Astrocyte (in vitro differentiated cells and primary cell): ENCODE results near the gene AQP6. TPM values are rescaled to one million over a fixed set of nuclear protein-coding genes. Genes with fewer than 3 reads are reported as not detected.

Source experiments
- DNase-seq: peaks from one replicate; pipeline ENCODE4 v3.0.0-alpha.2; 2010; ENCODE audit warnings: low read depth
- FAIRE-seq: peaks from 2 replicates; lab custom pipeline; 2011; peaks lifted over from hg19 to GRCh38; lab: Jason Lieb, UNC
- H2AFZ ChIP-seq: 2 replicates; pipeline ENCODE4 v1.6.0; 2012; ENCODE audit warnings: low read depth, low read length, inconsistent platforms
- H3K27ac ChIP-seq: 2 replicates; pipeline ENCODE4 v1.5.1; 2011; ENCODE audit warnings: low read depth, low read length, inconsistent platforms
- H3K27me3 ChIP-seq: 2 replicates; pipeline ENCODE4 v1.6.0; 2011; ENCODE audit warnings: low read length, inconsistent platforms; ENCODE audit not compliant: insufficient read depth
- H3K36me3 ChIP-seq: 2 replicates; pipeline ENCODE4 v1.5.1; 2011; ENCODE audit warnings: low read length, inconsistent platforms; ENCODE audit not compliant: insufficient read depth
- H3K4me1 ChIP-seq: 2 replicates; pipeline ENCODE4 v1.5.1; 2011; ENCODE audit warnings: low read length, inconsistent platforms; ENCODE audit not compliant: insufficient read depth
- H3K4me2 ChIP-seq: 2 replicates; pipeline ENCODE4 v1.6.0; 2012; ENCODE audit warnings: low read length, inconsistent platforms
- H3K4me3 ChIP-seq: 2 replicates; pipeline ENCODE4 v1.5.1; 2011; ENCODE audit warnings: low read depth, mild to moderate bottlenecking, low read length, inconsistent platforms; ENCODE audit not compliant: insufficient read depth
- H3K79me2 ChIP-seq: 2 replicates; pipeline ENCODE4 v1.6.0; 2012; ENCODE audit warnings: mild to moderate bottlenecking, low read length, inconsistent platforms; ENCODE audit not compliant: insufficient read depth
- H3K9ac ChIP-seq: 2 replicates; pipeline ENCODE4 v1.6.0; 2012; ENCODE audit warnings: mild to moderate bottlenecking, low read length, inconsistent platforms
- H3K9me3 ChIP-seq: 2 replicates; pipeline ENCODE4 v1.5.1; 2012; ENCODE audit warnings: low read depth, mild to moderate bottlenecking, low read length, inconsistent platforms; ENCODE audit not compliant: insufficient read depth
- H4K20me1 ChIP-seq: 2 replicates; pipeline ENCODE4 v1.6.0; 2012; ENCODE audit warnings: low read length, inconsistent platforms; ENCODE audit not compliant: insufficient read depth
- H3K27ac Mint-ChIP-seq: one replicate; pipeline ENCODE4 v1.8.0; 2021; ENCODE audit warnings: mild to moderate bottlenecking, mixed read lengths; ENCODE audit not compliant: unreplicated experiment
- H3K27me3 Mint-ChIP-seq: one replicate; pipeline ENCODE4 v1.8.0; 2021; ENCODE audit warnings: low read depth, mixed read lengths; ENCODE audit not compliant: unreplicated experiment
- H3K36me3 Mint-ChIP-seq: one replicate; pipeline ENCODE4 v1.8.0; 2021; ENCODE audit warnings: low read depth, mixed read lengths; ENCODE audit not compliant: unreplicated experiment
- H3K4me1 Mint-ChIP-seq: one replicate; pipeline ENCODE4 v1.8.0; 2021; ENCODE audit warnings: low read depth, mixed read lengths; ENCODE audit not compliant: unreplicated experiment
- H3K4me3 Mint-ChIP-seq: one replicate; pipeline ENCODE4 v1.8.0; 2021; ENCODE audit warnings: mild to moderate bottlenecking, moderate library complexity, mixed read lengths; ENCODE audit not compliant: unreplicated experiment
- H3K9me3 Mint-ChIP-seq: one replicate; pipeline ENCODE4 v1.8.0; 2021; ENCODE audit warnings: mild to moderate bottlenecking, mixed read lengths; ENCODE audit not compliant: unreplicated experiment
- EZH2 ChIP-seq: IDR thresholded peaks from 2 replicates; pipeline ENCODE4 v1.6.1; 2012; ENCODE audit warnings: mild to moderate bottlenecking, low read length, inconsistent platforms; ENCODE audit not compliant: insufficient read depth
- total RNA-seq: library from RNA; stranded (reverse); gene quantifications from 2 replicates; pipeline ENCODE4 v1.2.1, GENCODE V29; 2021
- TF ChIP-seq, protein P1 (sequence below): IDR thresholded peaks from 2 replicates; pipeline ENCODE4 v1.5.1; 2011; ENCODE audit warnings: low read depth, mild to moderate bottlenecking, inconsistent platforms, low read length, moderate library complexity; ENCODE audit not compliant: insufficient read depth

Gene AQP6
- total RNA-seq, 1 donor from 2014 or later, result not detected

DNA sequence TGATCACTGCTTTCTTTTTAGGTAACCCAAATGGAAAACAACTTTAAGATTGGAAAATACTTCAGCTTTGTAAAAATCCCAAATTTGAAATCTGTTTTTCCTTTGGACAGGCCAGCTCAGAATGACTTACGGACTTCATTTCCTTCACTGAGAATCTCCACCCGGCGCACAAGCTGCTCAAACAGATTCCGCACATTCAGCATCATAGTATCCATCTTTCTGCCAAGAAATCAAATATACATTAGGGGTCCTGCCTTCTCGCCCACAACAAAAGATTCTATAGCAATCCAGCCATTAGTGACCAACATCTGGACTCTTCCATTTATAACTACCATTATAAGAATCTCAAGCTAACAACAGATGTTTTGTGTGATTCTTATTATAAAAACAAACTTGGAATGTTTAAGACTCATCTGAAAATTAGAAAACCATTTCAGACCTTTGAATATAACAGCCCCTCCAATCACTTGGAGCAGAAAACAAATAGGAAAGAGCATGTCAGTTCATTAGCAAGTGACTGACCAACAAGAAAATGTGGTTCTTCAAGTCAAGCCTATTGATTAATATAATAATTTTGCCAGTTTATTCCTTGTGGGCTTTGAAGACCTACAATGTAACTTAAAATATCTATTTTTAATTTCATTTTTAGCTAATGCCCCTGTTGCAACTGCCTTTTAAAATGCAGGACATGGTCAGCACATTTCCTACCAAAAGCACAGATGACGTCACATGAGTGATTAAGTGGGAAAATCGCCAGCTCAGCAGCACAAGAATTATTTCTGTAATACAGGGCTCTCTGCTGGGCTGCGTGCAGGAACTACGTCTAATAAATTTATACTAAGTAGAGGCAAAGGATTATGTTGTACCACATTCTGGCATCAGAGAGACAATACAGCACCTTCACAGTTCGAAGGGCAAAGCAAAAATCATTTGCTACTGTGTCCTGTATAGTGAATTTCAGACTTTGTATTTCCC lies 44.0 kb downstream of the AQP6 start:
- H2AFZ ChIP-seq, result peak overlapping the region; percentile 61
- H3K27me3 Mint-ChIP-seq, result no peaks in the 10 kb centered on the region
- no peak overlapping the region for H3K4me3 ChIP-seq

DNA sequence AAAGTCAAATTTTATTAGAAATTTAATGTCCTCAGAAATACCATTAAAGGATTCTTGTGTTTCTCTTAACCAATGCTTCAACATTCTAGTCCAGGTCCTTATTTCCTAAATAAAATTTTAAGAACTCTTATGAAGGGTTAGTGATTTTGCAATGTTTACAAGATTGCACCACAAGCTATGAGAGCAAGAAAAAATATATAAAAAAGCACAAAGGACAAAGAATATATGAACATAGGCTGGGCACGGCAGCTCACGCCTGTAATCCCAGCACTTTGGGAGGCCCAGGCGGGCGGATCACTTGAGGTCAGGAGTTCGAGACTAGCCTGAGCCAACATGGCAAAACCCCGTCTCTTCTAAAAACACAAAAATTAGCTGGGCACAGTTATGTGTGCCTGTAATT lies 44.9 kb downstream of the AQP6 start:
- Mint-ChIP-seq H3K4me1 (peaks cover 5% of the 10 kb centered on the region), H3K27ac (no peak overlapping the region), H3K36me3 (no peaks in the 10 kb centered on the region), H3K4me3 (no peak overlapping the region), H3K9me3 (no peaks in the 10 kb centered on the region), H3K27me3 (no peaks in the 10 kb centered on the region)
- Histone ChIP-seq H3K79me2 (peaks cover 93% of the 10 kb centered on the region), H3K9ac (no peak overlapping the region), H3K27me3 (no peaks in the 10 kb centered on the region), H3K27ac (peak overlapping the region; percentile 48), H4K20me1 (peaks cover 11% of the 10 kb centered on the region), H3K4me1 (peaks cover 6% of the 10 kb centered on the region), H3K4me2 (peak overlapping the region; percentile 65), H3K4me3 (no peak overlapping the region), H2AFZ (no peak overlapping the region), H3K36me3 (peaks cover 3% of the 10 kb centered on the region), H3K9me3 (no peaks in the 10 kb centered on the region)
- DNase-seq (no peak), FAIRE-seq (no peak)
- TF ChIP-seq, protein P1, sequence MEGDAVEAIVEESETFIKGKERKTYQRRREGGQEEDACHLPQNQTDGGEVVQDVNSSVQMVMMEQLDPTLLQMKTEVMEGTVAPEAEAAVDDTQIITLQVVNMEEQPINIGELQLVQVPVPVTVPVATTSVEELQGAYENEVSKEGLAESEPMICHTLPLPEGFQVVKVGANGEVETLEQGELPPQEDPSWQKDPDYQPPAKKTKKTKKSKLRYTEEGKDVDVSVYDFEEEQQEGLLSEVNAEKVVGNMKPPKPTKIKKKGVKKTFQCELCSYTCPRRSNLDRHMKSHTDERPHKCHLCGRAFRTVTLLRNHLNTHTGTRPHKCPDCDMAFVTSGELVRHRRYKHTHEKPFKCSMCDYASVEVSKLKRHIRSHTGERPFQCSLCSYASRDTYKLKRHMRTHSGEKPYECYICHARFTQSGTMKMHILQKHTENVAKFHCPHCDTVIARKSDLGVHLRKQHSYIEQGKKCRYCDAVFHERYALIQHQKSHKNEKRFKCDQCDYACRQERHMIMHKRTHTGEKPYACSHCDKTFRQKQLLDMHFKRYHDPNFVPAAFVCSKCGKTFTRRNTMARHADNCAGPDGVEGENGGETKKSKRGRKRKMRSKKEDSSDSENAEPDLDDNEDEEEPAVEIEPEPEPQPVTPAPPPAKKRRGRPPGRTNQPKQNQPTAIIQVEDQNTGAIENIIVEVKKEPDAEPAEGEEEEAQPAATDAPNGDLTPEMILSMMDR, result no peak
- no peak for TF ChIP-seq EZH2

More for the DNA sequence above, 44.0 kb downstream of the AQP6 start:
- H3K4me2 ChIP-seq, result peak overlapping the region; percentile 65
- H3K9ac ChIP-seq, result peak overlapping the region; percentile 37
- Mint-ChIP-seq H3K4me1 (peaks cover 5% of the 10 kb centered on the region), H3K4me3 (no peak overlapping the region), H3K9me3 (no peaks in the 10 kb centered on the region), H3K27ac (no peak overlapping the region), H3K36me3 (no peaks in the 10 kb centered on the region)
- no peak for TF ChIP-seq EZH2
- TF ChIP-seq, protein P1, result no peak
- peaks cover 11% of the 10 kb centered on the region for H4K20me1 ChIP-seq
- peak; percentile 74 for DNase-seq
- H3K9me3 ChIP-seq, result no peaks in the 10 kb centered on the region
- peaks cover 88% of the 10 kb centered on the region for H3K79me2 ChIP-seq
- H3K27me3 ChIP-seq, result no peaks in the 10 kb centered on the region
- peaks cover 6% of the 10 kb centered on the region for H3K4me1 ChIP-seq
- no peak for FAIRE-seq
- peak overlapping the region; percentile 48 for H3K27ac ChIP-seq
- peaks cover 3% of the 10 kb centered on the region for H3K36me3 ChIP-seq
